Measurements from ENCODE around the gene BRAP. TPM values are rescaled to one million over a fixed set of nuclear protein-coding genes. Genes with fewer than 3 reads are reported as not detected.
"Not testable (repeated sequence)": the region's sequence is repeated elsewhere in the genome, so short reads cannot be mapped to it uniquely, and the experiment has no call there.

Gene BRAP
- polyA plus RNA-seq, result 10 to 100 TPM in 1 of 4 donors, 1 to 10 TPM in 3; 7.8 to 16.1 (median 8.7) TPM
- long read RNA-seq, donor 1, full-length matches to known transcripts, result 8 of 24 reads
- long read RNA-seq, donor 1, partial matches to known transcripts, result 16 of 24 reads
- long read RNA-seq, donor 1, other reads (novel, unspliced or antisense), result 0 of 24 reads
- long read RNA-seq, donor 2, result 0 reads
- long read RNA-seq, donor 3, full-length matches to known transcripts, result 1 of 11 reads
- long read RNA-seq, donor 3, partial matches to known transcripts, result 10 of 11 reads
- long read RNA-seq, donor 3, other reads (novel, unspliced or antisense), result 0 of 11 reads
- long read RNA-seq, donor 4, full-length matches to known transcripts, result 1 of 1 reads
- long read RNA-seq, donor 4, partial matches to known transcripts, result 0 of 1 reads
- long read RNA-seq, donor 4, other reads (novel, unspliced or antisense), result 0 of 1 reads
- long read RNA-seq, donor 5, full-length matches to known transcripts, result 1 of 1 reads
- long read RNA-seq, donor 5, partial matches to known transcripts, result 0 of 1 reads
- long read RNA-seq, donor 5, other reads (novel, unspliced or antisense), result 0 of 1 reads
- long read RNA-seq, donor 6, full-length matches to known transcripts, result 1 of 9 reads
- long read RNA-seq, donor 6, partial matches to known transcripts, result 8 of 9 reads
- long read RNA-seq, donor 6, other reads (novel, unspliced or antisense), result 0 of 9 reads
- long read RNA-seq, donor 7, result 0 reads
- long read RNA-seq, donor 8, result 0 reads
- long read RNA-seq, donor 9, full-length matches to known transcripts, result 1 of 1 reads
- long read RNA-seq, donor 9, partial matches to known transcripts, result 0 of 1 reads
- long read RNA-seq, donor 9, other reads (novel, unspliced or antisense), result 0 of 1 reads
- long read RNA-seq, donor 10, full-length matches to known transcripts, result 3 of 3 reads
- long read RNA-seq, donor 10, partial matches to known transcripts, result 0 of 3 reads
- long read RNA-seq, donor 10, other reads (novel, unspliced or antisense), result 0 of 3 reads

- FAIRE-seq, result no peak
- Histone ChIP-seq H3K9me3 (ENCODE audit: control insufficient read depth in 2 of 2, insufficient read depth in 1 of 2, low read depth in 1 of 2, low read length in 1 of 2) (no peaks in the 10 kb centered on the region), H3K36me3 (ENCODE audit: control insufficient read depth in 3 of 3, insufficient read depth in 2 of 3, low read depth in 1 of 3, low read length in 3 of 3) (peaks cover 9 to 11% (median 9%) of the 10 kb centered on the region in 3 donors), H3K27me3 (ENCODE audit: control insufficient read depth in 3 of 3, insufficient read depth in 3 of 3, low read length in 3 of 3) (no peaks in the 10 kb centered on the region), H3K4me3 (ENCODE audit: low read depth in 1 of 3, low read length in 3 of 3) (peak within 1 kb of the TSS; percentile 68 to 87 (median 84)), H3K4me1 (ENCODE audit: control insufficient read depth in 3 of 3, insufficient read depth in 2 of 3, low read depth in 1 of 3, low read length in 2 of 3) (peaks cover 4 to 7% (median 6%) of the 10 kb centered on the region in 3 donors), H3K27ac (ENCODE audit: low read depth in 1 of 3, low read length in 2 of 3) (peak within 1 kb of the TSS; percentile 79 to 91 (median 89))
- WGBS, 3 donors, result 0% methylated on average over 49 to 63 of the region's 63 CpGs
- DNase-seq, result peak; percentile 95 to 99
Observed at GRCh38 chr12:111685811-111686573, at the start of gene BRAP, which contains the start of gene ACAD10. Gene BRAP, minus strand, starts transcription at chr12:111685956. Its CDS starts 164 bp downstream, at chr12:111685792. Gene ACAD10, plus strand, starts transcription at chr12:111686053. Its CDS starts 6,657 bp downstream, at chr12:111692710.

- Histone ChIP-seq H3K9me3 (ENCODE audit: control insufficient read depth in 2 of 2, insufficient read depth in 1 of 2, low read depth in 1 of 2, low read length in 1 of 2) (no peaks in the 10 kb centered on the region), H3K27ac (ENCODE audit: low read depth in 1 of 3, low read length in 2 of 3) (no peak overlapping the region), H3K36me3 (ENCODE audit: control insufficient read depth in 3 of 3, insufficient read depth in 2 of 3, low read depth in 1 of 3, low read length in 3 of 3) (peaks cover 3 to 81% (median 9%) of the 10 kb centered on the region in 3 donors), H3K4me1 (ENCODE audit: control insufficient read depth in 3 of 3, insufficient read depth in 2 of 3, low read depth in 1 of 3, low read length in 2 of 3) (no peaks in the 10 kb centered on the region), H3K4me3 (ENCODE audit: low read depth in 1 of 3, low read length in 3 of 3) (no peak overlapping the region), H3K27me3 (ENCODE audit: control insufficient read depth in 3 of 3, insufficient read depth in 3 of 3, low read length in 3 of 3) (no peaks in the 10 kb centered on the region)
- WGBS, 3 donors, result 86 to 93% (median 88%) methylated on average over 8 of the region's 8 CpGs
- FAIRE-seq (no peak), DNase-seq (no peak)
Observed at GRCh38 chr12:111733340-111733915, 47.7 kb upstream of the BRAP start.

GRCh38 chr12:111732786-111733185, 47.0 kb upstream of the BRAP start:
- Histone ChIP-seq H3K36me3 (ENCODE audit: control insufficient read depth in 3 of 3, insufficient read depth in 2 of 3, low read depth in 1 of 3, low read length in 3 of 3) (peaks cover 3 to 79% (median 11%) of the 10 kb centered on the region in 3 donors), H3K27me3 (ENCODE audit: control insufficient read depth in 3 of 3, insufficient read depth in 3 of 3, low read length in 3 of 3) (no peaks in the 10 kb centered on the region), H3K27ac (ENCODE audit: low read depth in 1 of 3, low read length in 2 of 3) (no peak overlapping the region), H3K4me1 (ENCODE audit: control insufficient read depth in 3 of 3, insufficient read depth in 2 of 3, low read depth in 1 of 3, low read length in 2 of 3) (no peaks in the 10 kb centered on the region), H3K9me3 (ENCODE audit: control insufficient read depth in 2 of 2, insufficient read depth in 1 of 2, low read depth in 1 of 2, low read length in 1 of 2) (no peaks in the 10 kb centered on the region), H3K4me3 (ENCODE audit: low read depth in 1 of 3, low read length in 3 of 3) (no peak overlapping the region)
- WGBS, 3 donors, result 81 to 94% (median 89%) methylated on average over 4 of the region's 4 CpGs
- DNase-seq (no peak), FAIRE-seq (no peak)

GRCh38 chr12:111730420-111730819, 44.7 kb upstream of the BRAP start:
- no peak for FAIRE-seq
- Histone ChIP-seq H3K9me3 (ENCODE audit: control insufficient read depth in 2 of 2, insufficient read depth in 1 of 2, low read depth in 1 of 2, low read length in 1 of 2) (no peaks in the 10 kb centered on the region), H3K36me3 (ENCODE audit: control insufficient read depth in 3 of 3, insufficient read depth in 2 of 3, low read depth in 1 of 3, low read length in 3 of 3) (peaks cover 0 to 72% (median 7%) of the 10 kb centered on the region in 3 donors), H3K27me3 (ENCODE audit: control insufficient read depth in 3 of 3, insufficient read depth in 3 of 3, low read length in 3 of 3) (no peaks in the 10 kb centered on the region), H3K27ac (ENCODE audit: low read depth in 1 of 3, low read length in 2 of 3) (no peak overlapping the region), H3K4me3 (ENCODE audit: low read depth in 1 of 3, low read length in 3 of 3) (no peak overlapping the region), H3K4me1 (ENCODE audit: control insufficient read depth in 3 of 3, insufficient read depth in 2 of 3, low read depth in 1 of 3, low read length in 2 of 3) (no peaks in the 10 kb centered on the region)
- WGBS, 3 donors, result 89 to 96% (median 92%) methylated on average over 9 of the region's 9 CpGs
- DNase-seq, result no peak

GRCh38 chr12:111728795-111729194, 43.0 kb upstream of the BRAP start:
- no peaks in the 10 kb centered on the region for H3K27me3 ChIP-seq (ENCODE audit: control insufficient read depth in 3 of 3, insufficient read depth in 3 of 3, low read length in 3 of 3)
- no peak overlapping the region for H3K4me3 ChIP-seq (ENCODE audit: low read depth in 1 of 3, low read length in 3 of 3)
- no peak overlapping the region for H3K27ac ChIP-seq (ENCODE audit: low read depth in 1 of 3, low read length in 2 of 3)
- peaks cover 0 to 68% (median 7%) of the 10 kb centered on the region in 3 donors for H3K36me3 ChIP-seq (ENCODE audit: control insufficient read depth in 3 of 3, insufficient read depth in 2 of 3, low read depth in 1 of 3, low read length in 3 of 3)
- WGBS, 3 donors, result 96 to 100% (median 98%) methylated on average over 2 of the region's 2 CpGs
- H3K4me1 ChIP-seq (ENCODE audit: control insufficient read depth in 3 of 3, insufficient read depth in 2 of 3, low read depth in 1 of 3, low read length in 2 of 3), result no peaks in the 10 kb centered on the region
- FAIRE-seq (no peak), DNase-seq (no peak)
- peaks cover 0 to 2% of the 10 kb centered on the region in 2 donors for H3K9me3 ChIP-seq (ENCODE audit: control insufficient read depth in 2 of 2, insufficient read depth in 1 of 2, low read depth in 1 of 2, low read length in 1 of 2)

GRCh38 chr12:111723646-111724360, 38.0 kb upstream of the BRAP start:
- not testable (repeated sequence) for H3K27me3 ChIP-seq (ENCODE audit: control insufficient read depth in 3 of 3, insufficient read depth in 3 of 3, low read length in 3 of 3); FAIRE-seq; H3K27ac ChIP-seq (ENCODE audit: low read depth in 1 of 3, low read length in 2 of 3); H3K4me1 ChIP-seq (ENCODE audit: control insufficient read depth in 3 of 3, insufficient read depth in 2 of 3, low read depth in 1 of 3, low read length in 2 of 3); H3K9me3 ChIP-seq (ENCODE audit: control insufficient read depth in 2 of 2, insufficient read depth in 1 of 2, low read depth in 1 of 2, low read length in 1 of 2); DNase-seq; H3K4me3 ChIP-seq (ENCODE audit: low read depth in 1 of 3, low read length in 3 of 3)
- H3K36me3 ChIP-seq (ENCODE audit: control insufficient read depth in 3 of 3, insufficient read depth in 2 of 3, low read depth in 1 of 3, low read length in 3 of 3), result peaks cover 0 to 44% (median 3%) of the 10 kb centered on the region in 3 donors
- WGBS, 3 donors, result 96 to 98% (median 98%) methylated on average over 20 to 46 of the region's 46 CpGs

GRCh38 chr12:111720457-111720856, 34.7 kb upstream of the BRAP start:
- no peak for FAIRE-seq
- H3K9me3 ChIP-seq (ENCODE audit: control insufficient read depth in 2 of 2, insufficient read depth in 1 of 2, low read depth in 1 of 2, low read length in 1 of 2), result peaks cover 0 to 2% of the 10 kb centered on the region in 2 donors
- no peaks in the 10 kb centered on the region for H3K27me3 ChIP-seq (ENCODE audit: control insufficient read depth in 3 of 3, insufficient read depth in 3 of 3, low read length in 3 of 3)
- no peak overlapping the region for H3K4me3 ChIP-seq (ENCODE audit: low read depth in 1 of 3, low read length in 3 of 3)
- 89 to 98% (median 97%) methylated on average over 6 of the region's 6 CpGs for WGBS, 3 donors
- DNase-seq, result no peak
- no peaks in the 10 kb centered on the region for H3K4me1 ChIP-seq (ENCODE audit: control insufficient read depth in 3 of 3, insufficient read depth in 2 of 3, low read depth in 1 of 3, low read length in 2 of 3)
- peaks cover 0 to 50% (median 2%) of the 10 kb centered on the region in 3 donors for H3K36me3 ChIP-seq (ENCODE audit: control insufficient read depth in 3 of 3, insufficient read depth in 2 of 3, low read depth in 1 of 3, low read length in 3 of 3)
- no peak overlapping the region for H3K27ac ChIP-seq (ENCODE audit: low read depth in 1 of 3, low read length in 2 of 3)

All from small intestine (tissue), 16 donors.